C4-2B (cell line): ENCODE data around the gene UBL4A.

Source experiments
- CTCF ChIP-seq: fragments of 450-650 bp; conservative IDR thresholded peaks from 2 replicates; pipeline ENCODE4 v1.5.1; 2017; ENCODE audit warnings: mild to moderate bottlenecking
- ZFX ChIP-seq: fragments of 450-650 bp; IDR thresholded peaks from 2 replicates; pipeline ENCODE4 v1.6.1; 2017

DNA sequence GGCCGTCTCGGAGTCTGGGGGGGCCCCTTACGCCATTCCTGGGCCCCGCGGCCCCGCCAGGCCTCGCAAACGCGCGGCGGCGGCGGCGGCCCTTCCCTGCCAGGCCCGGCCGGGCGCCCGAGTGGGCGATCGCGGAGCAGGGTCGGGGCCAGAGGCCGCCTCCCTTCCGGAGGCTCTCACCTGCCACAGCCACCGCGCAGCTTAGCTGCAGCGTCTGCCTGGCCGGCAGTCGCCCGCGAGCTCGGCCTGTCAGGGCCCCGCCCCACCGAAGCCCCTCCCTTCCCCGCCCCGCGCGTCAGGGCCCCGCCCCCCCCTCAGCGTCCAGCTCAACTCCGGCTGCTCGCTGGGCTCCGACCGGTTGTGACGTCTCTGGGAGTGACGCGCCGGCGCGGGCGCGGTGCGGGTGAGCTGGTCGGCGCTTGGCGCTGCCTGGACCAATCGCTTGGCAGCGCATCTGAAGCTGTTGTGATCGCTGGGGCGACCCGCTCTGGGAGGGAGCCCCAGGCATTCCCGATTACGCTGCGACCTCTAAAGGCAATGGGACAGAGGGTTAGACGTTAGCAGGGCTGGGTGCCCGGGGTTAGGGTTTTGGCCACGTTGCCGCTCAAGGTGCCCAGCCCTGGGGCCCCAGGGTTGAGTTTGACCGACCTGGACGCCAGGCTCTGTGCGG, 4.1 kb upstream of the UBL4A start, which contains the start of gene SLC10A3:
- TF ChIP-seq CTCF (no peak), ZFX (peak; percentile 47)
